ENCODE data around the gene MAST3. TPM values are rescaled to one million over a fixed set of nuclear protein-coding genes. Genes with fewer than 3 reads are reported as not detected.

The MAST3 gene
- total RNA-seq, 1 experiment from 2014 or later, result 10.4 TPM

- H4K20me1 ChIP-seq (ENCODE audit: control insufficient read depth, insufficient read depth, insufficient read length), result no peaks in the 10 kb centered on the region
- no peak overlapping the region for H3K27ac ChIP-seq (ENCODE audit: insufficient read length, low read depth, low read length)
- H3K23ac ChIP-seq (ENCODE audit: insufficient read length, low read depth, low read length), result no peak overlapping the region
- no peaks in the 10 kb centered on the region for H3K79me2 ChIP-seq (ENCODE audit: insufficient read depth, low read length)
- Mint-ChIP-seq H3K4me1 (peaks cover 0 to 6% of the 10 kb centered on the region in 2 experiments; a peak in 2 of 4 replicates), H3K27me3 (ENCODE audit: low read depth) (no peaks in the 10 kb centered on the region; the same call in 1 of the 2 replicates), H3K27ac (peak overlapping the region in 1 of 3 experiments; percentile 92; a peak in 1 of 7 replicates), H3K36me3 (ENCODE audit: insufficient read depth in 1 of 3, low read depth in 3 of 3) (no peaks in the 10 kb centered on the region), H3K4me3 (no peak overlapping the region), H3K9me3 (no peaks in the 10 kb centered on the region)
- H3K79me1 ChIP-seq (ENCODE audit: insufficient read depth, low read depth, low read length, poor library complexity, severe bottlenecking), result no peaks in the 10 kb centered on the region
- TF ChIP-seq CTCF (conservative IDR thresholded peaks at IDR 0.05), result no peak
- H2AFZ ChIP-seq (ENCODE audit: low read length), result no peak overlapping the region
- H3K23me2 ChIP-seq (ENCODE audit: insufficient read length, low read depth, low read length, poor library complexity, severe bottlenecking), result no peaks in the 10 kb centered on the region
- H3K4me2 ChIP-seq (ENCODE audit: insufficient read depth, insufficient read length, low read length), result no peak overlapping the region
- no peak overlapping the region for H4K91ac ChIP-seq (ENCODE audit: insufficient read length, low read depth, low read length)
- no peak overlapping the region for H2BK20ac ChIP-seq (ENCODE audit: low read depth, low read length, poor library complexity, severe bottlenecking)
- WGBS (ENCODE audit: extremely low coverage, insufficient read length, low lambda C conversion rate), result no CpG with 5 or more reads among the region's 5 CpGs
- no peak overlapping the region for H3T11ph ChIP-seq (ENCODE audit: low read length)
- H3K4ac ChIP-seq (ENCODE audit: low read depth, low read length), result no peak overlapping the region
- no peak overlapping the region for H2BK15ac ChIP-seq (ENCODE audit: low read depth, low read length)
- no peak overlapping the region for H2BK5ac ChIP-seq (ENCODE audit: insufficient read length, low read length)
- H3K9ac ChIP-seq (ENCODE audit: extremely low read depth, insufficient read length, low read length), result no peak overlapping the region
- no peak overlapping the region for H3K56ac ChIP-seq (ENCODE audit: insufficient read length, low read depth, low read length)
- DNase-seq, result no peak
- H2BK12ac ChIP-seq (ENCODE audit: insufficient read length, low read depth, low read length), result no peak overlapping the region
- no peak overlapping the region for H2AK5ac ChIP-seq (ENCODE audit: insufficient read length, low read length)
- H3K4me1 ChIP-seq (ENCODE audit: insufficient read depth, low read length), result no peaks in the 10 kb centered on the region
- no peak overlapping the region for H4K5ac ChIP-seq (ENCODE audit: insufficient read length, low read depth, low read length)
- no peaks in the 10 kb centered on the region for H3K27me3 ChIP-seq (ENCODE audit: insufficient read depth, low read length)
- no peak overlapping the region for H3K18ac ChIP-seq (ENCODE audit: insufficient read length, low read depth, low read length)
- no peaks in the 10 kb centered on the region for H3K9me3 ChIP-seq (ENCODE audit: control insufficient read depth, low read depth, low read length)
- no peak overlapping the region for H4K8ac ChIP-seq (replicated peaks; ENCODE audit: insufficient read length, low read depth, low read length)
- H2BK120ac ChIP-seq (ENCODE audit: low read depth, low read length, poor library complexity, severe bottlenecking), result no peak overlapping the region
- H3K14ac ChIP-seq (ENCODE audit: insufficient read depth, low read length), result no peak overlapping the region
Observed at GRCh38 chr19:18089726-18090125, 7.9 kb upstream of the MAST3 start.

Data from H9 (cell line).